ENCODE data around the gene TPO.
"Not testable (repeated sequence)": the region's sequence is repeated elsewhere in the genome, so short reads cannot be mapped to it uniquely, and the experiment has no call there.

TPO gene

GRCh38 chr2:1556776-1557466 lies 143.7 kb downstream of the TPO start:
- DNase-seq (ENCODE audit: low spot score), result no peak

GRCh38 chr2:1557467-1557820 lies 144.2 kb downstream of the TPO start:
- DNase-seq (ENCODE audit: low spot score), result no peak

- no peak for DNase-seq (ENCODE audit: low spot score)
Observed at GRCh38 chr2:1559589-1560175, 146.4 kb downstream of the TPO start.

GRCh38 chr2:1561259-1561658 lies 148.0 kb downstream of the TPO start:
- no peak for DNase-seq (ENCODE audit: low spot score)

- DNase-seq (ENCODE audit: low spot score), result no peak
Observed at GRCh38 chr2:1561811-1562421, 148.7 kb downstream of the TPO start.

- DNase-seq (ENCODE audit: low spot score), result no peak
Observed at GRCh38 chr2:1563084-1563857, 150.0 kb downstream of the TPO start.

- no peak for DNase-seq (ENCODE audit: low spot score)
Observed at GRCh38 chr2:1563943-1564891, 151.0 kb downstream of the TPO start.

GRCh38 chr2:1567556-1568344 lies 154.5 kb downstream of the TPO start:
- no peak for DNase-seq (ENCODE audit: low spot score)

- DNase-seq (ENCODE audit: low spot score), result not testable (repeated sequence)
Observed at GRCh38 chr2:1568345-1568668, 155.0 kb downstream of the TPO start.

- no peak for DNase-seq (ENCODE audit: low spot score)
Observed at GRCh38 chr2:1569879-1570450, 156.7 kb downstream of the TPO start.

GRCh38 chr2:1571477-1572417 lies 158.5 kb downstream of the TPO start:
- no peak for DNase-seq (ENCODE audit: low spot score)

- DNase-seq (ENCODE audit: low spot score), result no peak
Observed at GRCh38 chr2:1572638-1573037, 159.4 kb downstream of the TPO start.

- DNase-seq (ENCODE audit: low spot score), result no peak
Observed at GRCh38 chr2:1577846-1578245, 164.6 kb downstream of the TPO start.

- DNase-seq (ENCODE audit: low spot score), result not testable (repeated sequence)
Observed at GRCh38 chr2:1581257-1581964, 168.1 kb downstream of the TPO start.

- DNase-seq (ENCODE audit: low spot score), result no peak
Observed at GRCh38 chr2:1581965-1582625, 168.8 kb downstream of the TPO start.

GRCh38 chr2:1582891-1583341 lies 169.7 kb downstream of the TPO start:
- DNase-seq (ENCODE audit: low spot score), result no peak

GRCh38 chr2:1584051-1584531 lies 170.8 kb downstream of the TPO start:
- no peak for DNase-seq (ENCODE audit: low spot score)
